HepG2 (cell line): Measurements from ENCODE around the gene SYNGR1. TPM values are rescaled to one million over a fixed set of nuclear protein-coding genes. Genes with fewer than 3 reads are reported as not detected.

Source experiments
- ARID2 ChIP-seq: sonication (generic); formaldehyde crosslinking; IDR thresholded peaks from 2 replicates; pipeline ENCODE4 v1.8.1; 2022; ENCODE audit warnings: mild to moderate bottlenecking, missing genetic modification reagents, borderline replicate concordance
- FOXK2 ChIP-seq: fragments of 450-650 bp; IDR thresholded peaks from 2 replicates; pipeline ENCODE4 v1.6.1; 2016
- NONO ChIP-seq, 2 experiments: fragments of 450-650 bp in 1 of 2; sonication (generic) in 1 of 2; formaldehyde crosslinking in 1 of 2; IDR thresholded peaks in 1 of 2; conservative IDR thresholded peaks in 1 of 2; 2 replicates each; pipeline versions ENCODE4 v1.6.1 to v1.8.0; 2017 to 2022; ENCODE audit warnings: mild to moderate bottlenecking in 1 of 2, missing genetic modification reagents in 1 of 2, moderate library complexity in 1 of 2
- ZBTB37 ChIP-seq: sonication (generic); formaldehyde crosslinking; IDR thresholded peaks from 2 replicates; pipeline ENCODE4 v1.4.0; 2020; ENCODE audit warnings: mild to moderate bottlenecking, missing genetic modification reagents
- ZBTB40 ChIP-seq, 2 experiments: fragments of 450-650 bp in 1 of 2; sonication (generic) in 1 of 2; formaldehyde crosslinking in 1 of 2; IDR thresholded peaks; 2 replicates each; pipeline versions ENCODE4 v1.6.1 to v1.8.0; 2016 to 2022; ENCODE audit warnings: antibody characterized with exemption in 1 of 2, mild to moderate bottlenecking in 1 of 2, missing genetic modification reagents in 1 of 2
- ZNF605 ChIP-seq: sonication (generic); formaldehyde crosslinking; IDR thresholded peaks from 2 replicates; pipeline ENCODE4 v1.8.0; 2022; ENCODE audit warnings: mild to moderate bottlenecking, missing genetic modification reagents
- polyA plus RNA-seq, 8 experiments: library from polyadenylated mRNA; depleted of rRNA in 3 of 8; stranded (reverse) in 7 of 8; unstranded in 1 of 8; fragments of >200 nt; fragmentation: Illumina TruSeq in 4 of 8; extraction: Trizol in 4 of 8; gene quantifications; 2 replicates each; pipeline versions ENCODE4 v1.2.1 to v1.2.3, GENCODE V29; 2011 to 2016; ENCODE audit warnings: low read depth in 4 of 8, missing spikeins in 1 of 8, mixed read lengths in 1 of 8; ENCODE audit not compliant: insufficient read depth in 1 of 8
- total RNA-seq, 5 experiments: library from RNA; depleted of rRNA; stranded (reverse); fragments of >200 nt; fragmentation: Illumina TruSeq; extraction: Trizol; gene quantifications; 2 replicates each; pipeline ENCODE4 v1.2.3, GENCODE V29; 2016; ENCODE audit warnings: low read depth in 1 of 5
- TF ChIP-seq, protein P1 (sequence below): sonication (generic); formaldehyde crosslinking; IDR thresholded peaks from 2 replicates; pipeline ENCODE4 v1.5.1; 2020; ENCODE audit warnings: missing genetic modification reagents, mild to moderate bottlenecking, borderline replicate concordance
- TF ChIP-seq, protein P2 (sequence below): sonication (generic); formaldehyde crosslinking; IDR thresholded peaks from 2 replicates; pipeline ENCODE4 v1.8.1; 2023; ENCODE audit warnings: missing genetic modification reagents, mild to moderate bottlenecking, borderline replicate concordance
- TF ChIP-seq, protein P3 (sequence below): sonication (generic); formaldehyde crosslinking; IDR thresholded peaks from 2 replicates; pipeline ENCODE4 v1.5.1; 2020; ENCODE audit warnings: missing genetic modification reagents, mild to moderate bottlenecking, borderline replicate concordance

Gene SYNGR1
- total and polyA plus RNA-seq, 2 of the 13 experiments (the other 11 are each of a cell fraction or from before 2014, with no cell fraction given) = 0.27 to 2.7 TPM

- TF ChIP-seq ZBTB40 (IDR thresholded peaks at IDR 0.05) (no peak), ZBTB40 (CRISPR knock-in tag; IDR thresholded peaks at IDR 0.05) (peak; percentile 26; the same call in 1 of the 2 replicates), ARID2 (no peak), ZNF605 (0 out of 2 replicates have a peak, but pooled peaks have one; percentile 22), NONO (IDR thresholded peaks at IDR 0.05) (no peak), NONO (CRISPR knock-in tag; conservative IDR thresholded peaks at IDR 0.05) (no peak), ZBTB37 (CRISPR knock-in tag) (no peak), FOXK2 (no peak)
- TF ChIP-seq, protein P1, sequence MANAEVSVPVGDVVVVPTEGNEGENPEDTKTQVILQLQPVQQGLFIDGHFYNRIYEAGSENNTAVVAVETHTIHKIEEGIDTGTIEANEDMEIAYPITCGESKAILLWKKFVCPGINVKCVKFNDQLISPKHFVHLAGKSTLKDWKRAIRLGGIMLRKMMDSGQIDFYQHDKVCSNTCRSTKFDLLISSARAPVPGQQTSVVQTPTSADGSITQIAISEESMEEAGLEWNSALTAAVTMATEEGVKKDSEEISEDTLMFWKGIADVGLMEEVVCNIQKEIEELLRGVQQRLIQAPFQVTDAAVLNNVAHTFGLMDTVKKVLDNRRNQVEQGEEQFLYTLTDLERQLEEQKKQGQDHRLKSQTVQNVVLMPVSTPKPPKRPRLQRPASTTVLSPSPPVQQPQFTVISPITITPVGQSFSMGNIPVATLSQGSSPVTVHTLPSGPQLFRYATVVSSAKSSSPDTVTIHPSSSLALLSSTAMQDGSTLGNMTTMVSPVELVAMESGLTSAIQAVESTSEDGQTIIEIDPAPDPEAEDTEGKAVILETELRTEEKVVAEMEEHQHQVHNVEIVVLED = no peak
- TF ChIP-seq, protein P2, sequence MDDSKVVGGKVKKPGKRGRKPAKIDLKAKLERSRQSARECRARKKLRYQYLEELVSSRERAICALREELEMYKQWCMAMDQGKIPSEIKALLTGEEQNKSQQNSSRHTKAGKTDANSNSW (CRISPR knock-in tag) = no peak
- TF ChIP-seq, protein P3, sequence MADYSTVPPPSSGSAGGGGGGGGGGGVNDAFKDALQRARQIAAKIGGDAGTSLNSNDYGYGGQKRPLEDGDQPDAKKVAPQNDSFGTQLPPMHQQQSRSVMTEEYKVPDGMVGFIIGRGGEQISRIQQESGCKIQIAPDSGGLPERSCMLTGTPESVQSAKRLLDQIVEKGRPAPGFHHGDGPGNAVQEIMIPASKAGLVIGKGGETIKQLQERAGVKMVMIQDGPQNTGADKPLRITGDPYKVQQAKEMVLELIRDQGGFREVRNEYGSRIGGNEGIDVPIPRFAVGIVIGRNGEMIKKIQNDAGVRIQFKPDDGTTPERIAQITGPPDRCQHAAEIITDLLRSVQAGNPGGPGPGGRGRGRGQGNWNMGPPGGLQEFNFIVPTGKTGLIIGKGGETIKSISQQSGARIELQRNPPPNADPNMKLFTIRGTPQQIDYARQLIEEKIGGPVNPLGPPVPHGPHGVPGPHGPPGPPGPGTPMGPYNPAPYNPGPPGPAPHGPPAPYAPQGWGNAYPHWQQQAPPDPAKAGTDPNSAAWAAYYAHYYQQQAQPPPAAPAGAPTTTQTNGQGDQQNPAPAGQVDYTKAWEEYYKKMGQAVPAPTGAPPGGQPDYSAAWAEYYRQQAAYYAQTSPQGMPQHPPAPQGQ (CRISPR knock-in tag) = no peak
Measured at GRCh38 chr22:39349967-39350726, at the start of gene SYNGR1 (continued).
